Dermis blood vessel endothelial cell (primary cell): ENCODE measurements around the gene XRCC3. TPM values are rescaled to one million over a fixed set of nuclear protein-coding genes. Genes with fewer than 3 reads are reported as not detected.
"Not testable (repeated sequence)": the region's sequence is repeated elsewhere in the genome, so short reads cannot be mapped to it uniquely, and the experiment has no call there.

Experiments
- DNase-seq: peaks from one replicate; pipeline ENCODE4 v3.0.0; 2010
- total RNA-seq: library from RNA; depleted of rRNA; stranded (reverse); fragments of >200 nt; gene quantifications from 2 replicates; pipeline ENCODE4 v1.2.3, GENCODE V29; 2014

XRCC3 gene
- total RNA-seq, 1 donor from 2014 or later, result 18.2 TPM

- no peak for DNase-seq
Measured at GRCh38 chr14:103692159-103692558, 23.1 kb downstream of the XRCC3 start.

- not testable (repeated sequence) for DNase-seq
Measured at GRCh38 chr14:103691655-103692054, 23.6 kb downstream of the XRCC3 start.

- DNase-seq, result no peak
Measured at GRCh38 chr14:103690332-103690731, 24.9 kb downstream of the XRCC3 start.

- DNase-seq, result no peak
Measured at GRCh38 chr14:103688906-103689902, 26.0 kb downstream of the XRCC3 start.

DNA sequence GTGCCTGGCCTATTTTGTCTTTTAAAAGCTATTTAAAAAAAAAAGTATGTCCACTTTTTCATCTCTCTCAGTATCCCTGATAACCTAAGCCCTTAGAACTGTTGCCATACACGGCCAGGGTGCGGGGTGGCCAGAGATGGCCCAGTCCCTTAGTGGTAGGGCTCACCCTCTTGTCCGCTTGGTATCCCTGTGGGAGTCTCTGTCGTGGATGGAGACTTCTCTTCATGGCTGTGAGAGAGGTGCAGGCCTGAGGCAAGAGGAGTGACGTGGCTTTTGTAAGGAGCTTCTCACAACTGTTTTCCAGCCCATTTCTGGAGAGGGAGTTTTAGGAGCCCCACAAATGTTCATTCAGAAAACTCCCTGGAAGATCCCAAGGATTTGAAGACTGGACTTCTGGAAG is 26.8 kb downstream of the XRCC3 start:
- DNase-seq, result no peak

GRCh38 chr14:103687712-103688111 is 27.5 kb downstream of the XRCC3 start:
- DNase-seq, result no peak

- peak; percentile 50 for DNase-seq
Measured at GRCh38 chr14:103686831-103687485, 28.3 kb downstream of the XRCC3 start.

- no peak for DNase-seq
Measured at GRCh38 chr14:103685276-103686211, 29.7 kb downstream of the XRCC3 start.

DNA sequence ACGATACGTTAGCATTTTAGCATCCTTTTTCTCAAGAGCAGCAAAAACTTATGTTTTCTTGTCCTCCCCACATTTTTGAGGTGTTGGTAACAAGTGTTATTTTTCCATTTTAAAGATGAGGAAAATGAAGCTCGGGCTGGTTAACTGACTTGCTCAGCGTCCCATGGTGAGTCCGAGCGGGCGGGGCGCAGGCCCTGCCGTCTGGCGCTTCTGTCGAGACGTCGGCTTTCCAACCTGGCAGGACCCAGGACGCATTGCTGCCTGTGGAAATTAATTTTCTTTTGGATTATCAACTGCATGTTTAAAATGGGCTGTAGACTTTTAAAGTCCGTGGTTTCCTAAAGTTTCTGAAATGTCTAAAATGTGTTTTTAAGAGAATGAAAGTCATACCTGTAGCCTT is 30.4 kb downstream of the XRCC3 start:
- no peak for DNase-seq

- no peak for DNase-seq
Measured at GRCh38 chr14:103684471-103684870, 30.8 kb downstream of the XRCC3 start.

DNA sequence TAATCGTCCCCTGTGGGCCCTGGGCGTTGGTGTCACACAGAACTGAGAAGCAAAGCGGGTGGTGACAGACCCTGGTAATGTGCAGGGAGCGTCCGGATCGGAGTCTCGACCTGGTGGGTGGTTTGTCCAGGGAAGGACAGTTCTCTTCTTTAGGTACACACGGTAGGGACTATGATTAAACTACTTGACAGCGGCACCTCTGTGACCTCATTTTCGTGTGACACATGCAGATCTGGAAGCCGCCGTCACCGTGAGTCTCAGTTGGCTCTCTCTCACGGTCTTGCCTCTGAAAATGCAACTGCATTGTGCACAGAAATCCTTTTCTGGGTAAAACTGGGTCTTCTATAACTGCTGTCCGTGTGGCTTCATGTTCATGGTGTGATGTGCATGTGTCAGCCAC is 32.1 kb downstream of the XRCC3 start:
- DNase-seq, result no peak

DNA sequence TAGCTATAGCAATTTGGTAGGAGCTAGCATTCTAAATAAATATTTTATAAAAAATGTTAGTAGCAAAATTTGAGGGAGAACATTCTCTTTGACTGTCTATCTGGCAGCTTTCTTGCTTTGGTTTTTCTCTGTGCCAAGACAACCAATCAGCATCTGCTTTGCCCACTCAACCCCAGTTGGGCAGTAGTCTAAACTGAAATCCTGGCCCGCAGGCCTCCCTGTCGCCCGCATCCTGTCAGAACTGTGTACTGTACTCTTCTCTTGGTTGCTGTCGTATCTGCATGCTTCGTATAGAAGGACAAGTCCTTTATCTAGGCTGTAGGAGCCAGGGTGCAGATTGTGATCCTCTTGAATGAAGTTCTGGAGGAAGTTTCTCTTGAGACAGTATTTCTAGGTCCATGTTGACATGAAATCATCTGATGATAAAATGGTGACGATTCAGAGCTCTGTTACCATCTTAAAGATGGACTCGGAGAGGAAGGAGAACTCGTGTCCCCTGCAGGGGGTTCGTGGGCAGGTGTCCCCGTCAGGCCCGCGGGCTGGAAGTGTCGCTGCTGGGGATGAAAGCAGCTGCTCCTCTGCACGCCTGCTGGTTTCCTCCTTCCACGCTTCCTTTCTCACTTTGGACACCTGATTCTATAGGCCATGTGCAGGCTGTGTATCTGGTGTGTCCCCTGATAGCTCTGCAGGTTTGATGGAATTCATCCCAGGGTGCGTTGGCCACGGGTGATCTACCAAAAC is 34.6 kb downstream of the XRCC3 start:
- no peak for DNase-seq

DNA sequence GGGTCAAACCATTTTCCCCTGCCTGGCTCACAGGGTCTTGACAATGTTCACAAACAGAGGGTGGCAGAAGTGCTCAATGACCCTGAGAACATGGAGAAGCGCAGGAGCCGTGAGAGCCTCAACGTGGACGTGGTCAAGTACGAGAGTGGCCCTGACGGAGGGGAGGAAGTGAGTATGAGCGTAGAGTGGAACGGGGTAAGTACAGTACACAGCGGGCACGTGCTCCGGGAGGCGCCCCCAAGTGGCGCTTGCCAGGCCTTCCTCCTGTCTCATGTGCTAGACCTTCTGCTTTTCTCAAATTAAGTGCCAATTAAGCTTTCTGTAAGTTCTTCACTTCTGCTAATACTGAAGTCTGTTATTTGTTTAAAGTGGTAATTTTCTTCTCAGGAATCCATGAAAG is 35.9 kb downstream of the XRCC3 start:
- DNase-seq, result peak; percentile 83

- no peak for DNase-seq
Measured at GRCh38 chr14:103676881-103677675, 38.2 kb downstream of the XRCC3 start.

DNA sequence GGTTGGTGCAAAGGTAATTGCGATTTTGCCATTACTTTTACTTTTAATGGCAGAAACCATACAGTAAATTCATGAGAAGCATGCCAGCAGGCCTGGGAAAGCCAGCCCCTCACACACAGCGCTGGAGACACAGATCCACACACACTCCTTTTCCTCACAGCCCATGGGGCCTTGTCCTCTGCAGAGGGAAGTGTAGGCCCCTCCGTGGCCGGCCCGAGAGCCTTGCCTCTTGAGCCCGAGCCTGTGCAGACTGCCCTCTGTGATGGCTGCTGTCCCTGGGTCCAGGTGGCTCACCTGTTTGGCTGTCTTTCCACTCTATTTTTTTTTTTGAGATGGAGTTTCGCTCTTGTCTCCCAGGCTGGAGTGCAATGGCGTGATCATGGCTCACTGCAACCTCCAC is 39.3 kb downstream of the XRCC3 start:
- DNase-seq, result no peak

DNA sequence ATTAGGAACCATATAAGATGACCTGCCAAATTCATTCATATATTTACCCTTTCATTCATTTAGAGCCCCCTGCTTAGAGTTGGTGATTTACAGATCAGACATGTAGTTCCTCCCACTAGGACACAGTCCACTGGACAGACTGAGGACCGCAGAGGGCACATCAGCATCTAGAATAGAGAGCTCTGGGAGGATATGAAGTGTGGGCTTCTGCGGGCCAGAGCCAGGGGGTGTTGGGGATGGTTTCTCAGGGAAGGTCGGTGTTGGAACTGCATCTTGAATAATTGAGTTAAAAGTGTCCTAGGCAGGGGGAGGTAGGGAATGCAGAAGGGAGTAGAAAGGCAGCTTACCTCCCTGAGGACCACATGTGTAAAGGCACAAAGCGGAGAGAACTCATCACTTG is 43.3 kb downstream of the XRCC3 start:
- no peak for DNase-seq

- DNase-seq, result no peak
Measured at GRCh38 chr14:103669370-103669769, 45.9 kb downstream of the XRCC3 start.

DNA sequence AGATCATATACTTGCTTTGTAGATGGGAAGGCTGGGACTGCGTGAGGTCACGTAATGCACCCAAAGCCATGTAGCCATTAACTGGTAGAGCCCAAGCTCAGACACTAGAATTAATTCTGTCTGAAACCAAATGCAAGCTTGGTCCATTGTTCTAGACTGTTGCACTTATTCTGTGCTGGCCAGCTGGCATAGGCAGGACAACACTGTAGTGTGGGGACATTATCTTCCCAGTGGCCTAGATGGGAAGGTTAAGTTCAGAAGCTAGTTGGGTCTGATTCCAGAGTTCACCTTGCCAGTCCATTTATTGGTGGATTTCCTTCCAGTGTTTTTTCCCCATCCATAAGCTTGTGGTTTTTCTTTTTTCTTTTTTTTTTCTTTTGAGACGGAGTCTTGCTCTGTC is 47.1 kb downstream of the XRCC3 start:
- no peak for DNase-seq

DNA sequence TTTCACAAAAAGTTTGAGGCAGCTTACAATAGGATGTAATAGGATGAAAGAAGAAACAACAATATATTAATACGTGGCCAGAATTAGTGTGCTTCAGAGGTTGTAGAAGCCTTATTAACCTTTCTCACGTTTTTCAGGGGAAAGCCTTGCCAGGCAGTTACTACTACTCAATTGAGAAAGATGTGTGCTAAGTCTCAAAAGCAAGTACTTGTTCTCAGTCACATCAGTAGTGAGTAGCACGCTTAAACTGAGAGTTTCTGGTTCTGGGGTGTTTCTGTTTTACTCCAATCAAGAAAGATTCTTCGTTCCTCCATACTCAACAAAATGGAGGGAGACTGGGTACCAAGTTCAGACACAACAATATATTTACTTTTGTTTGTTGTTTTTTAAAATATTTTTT is 47.6 kb downstream of the XRCC3 start:
- no peak for DNase-seq

DNA sequence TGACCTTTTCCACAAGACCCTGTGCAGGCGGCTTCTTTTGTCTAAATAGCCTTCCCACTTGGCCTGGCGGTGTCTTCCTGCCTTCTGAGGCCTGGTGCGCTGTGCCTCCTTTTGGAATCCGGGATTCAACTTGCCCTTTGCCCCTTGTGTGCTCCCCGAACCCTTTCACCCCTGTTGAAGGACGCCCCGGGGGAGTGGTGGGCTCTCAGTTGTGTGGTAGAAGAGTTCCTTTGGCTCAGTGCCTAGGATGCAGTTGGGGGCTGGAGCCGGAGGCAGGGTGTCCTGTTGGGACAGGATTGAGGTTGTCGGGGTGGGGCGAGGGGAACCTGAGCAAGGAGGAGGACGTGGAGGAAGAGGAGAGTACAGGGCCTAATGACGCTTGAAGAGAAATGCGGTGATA is 51.7 kb downstream of the XRCC3 start:
- no peak for DNase-seq

DNA sequence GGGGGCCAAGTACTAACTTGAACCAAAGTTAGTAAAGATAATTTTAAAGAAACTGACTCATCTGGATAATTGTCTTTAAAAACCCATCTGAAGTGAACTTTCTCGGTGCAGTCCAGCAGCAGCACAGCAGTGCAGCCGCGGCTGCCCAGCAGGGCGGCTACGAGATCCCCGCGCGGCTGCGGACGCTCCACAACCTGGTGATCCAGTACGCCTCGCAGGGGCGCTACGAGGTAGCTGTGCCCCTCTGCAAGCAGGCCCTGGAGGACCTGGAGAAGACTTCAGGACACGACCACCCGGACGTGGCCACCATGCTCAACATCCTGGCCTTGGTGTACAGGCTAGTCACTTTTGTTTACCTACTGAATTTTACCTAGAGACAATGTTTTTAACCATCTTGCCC is 52.7 kb downstream of the XRCC3 start:
- no peak for DNase-seq
